ENCODE measurements around the gene NMNAT2. TPM values are rescaled to one million over a fixed set of nuclear protein-coding genes. Genes with fewer than 3 reads are reported as not detected.
A peak's percentile ranks its signal among the peaks of the same experiment; 100 is the strongest.

NMNAT2 gene
- total RNA-seq, 1 donor from 2014 or later = 2.6 TPM

DNA sequence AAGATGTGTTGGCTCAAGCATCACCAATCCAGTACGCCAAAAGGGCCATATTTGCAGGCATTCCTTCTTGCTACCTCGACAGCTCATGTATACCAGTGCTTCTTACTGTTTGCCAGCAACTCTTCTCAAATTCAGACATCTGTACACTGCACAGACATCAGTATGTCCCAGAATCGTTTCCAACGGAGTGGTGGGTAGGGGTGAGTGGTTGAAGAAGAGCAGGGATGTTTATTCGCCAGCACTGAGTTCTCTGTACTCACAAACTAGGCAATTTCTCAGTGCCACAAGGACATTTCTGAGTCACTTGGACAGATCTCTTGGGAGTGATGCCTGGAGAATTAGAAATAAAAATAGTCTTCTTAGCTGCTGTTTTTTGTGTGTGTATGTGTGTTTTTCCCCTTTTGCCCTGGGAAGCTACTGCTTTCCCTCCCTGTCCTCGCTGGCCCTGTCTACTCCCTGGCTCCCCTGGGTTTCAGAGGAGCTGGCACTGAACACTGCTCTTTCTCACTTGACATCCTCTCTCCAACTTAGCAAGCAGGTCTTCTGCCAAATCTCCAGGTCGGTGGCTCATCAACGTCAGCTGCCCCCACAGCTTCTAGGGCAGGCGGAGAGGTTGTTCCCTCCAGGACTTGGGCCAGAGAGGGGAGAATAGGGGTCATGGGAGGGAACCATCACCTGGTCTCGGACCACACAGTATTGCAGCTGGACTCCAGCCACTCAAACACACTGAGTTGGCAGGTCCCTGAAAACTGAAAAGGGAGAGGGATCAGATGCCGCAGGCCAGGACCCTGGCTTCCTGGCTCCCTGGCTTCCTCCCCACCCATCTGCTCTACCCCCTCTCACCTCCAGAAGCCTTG lies 90.5 kb downstream of the NMNAT2 start:
- ATAC-seq (peak; percentile 79), DNase-seq (ENCODE audit: low spot score) (no peak)
- intact Hi-C loops (cut with DNase I) = no loop called here

GRCh38 chr1:183323849-183324683 lies 94.1 kb downstream of the NMNAT2 start:
- ATAC-seq = no peak
- intact Hi-C loops (cut with DNase I) = no loop called here
- no peak for DNase-seq (ENCODE audit: low spot score)

- DNase-seq (ENCODE audit: low spot score) (no peak), ATAC-seq (no peak)
- intact Hi-C loops (cut with DNase I) = loop anchor here (5.0 kb wide), 1 partner anchor 37 kb away; no protein-coding TSS in a partner anchor
Observed at GRCh38 chr1:183319606-183320005, 98.6 kb downstream of the NMNAT2 start.

- no peak for DNase-seq (ENCODE audit: low spot score)
- peak; percentile 31 for ATAC-seq
- intact Hi-C loops (cut with DNase I) = loop anchor here (5.0 kb wide), 1 partner anchor 37 kb away; no protein-coding TSS in a partner anchor
Observed at GRCh38 chr1:183319051-183319450, 99.1 kb downstream of the NMNAT2 start.

GRCh38 chr1:183318433-183318832 lies 99.7 kb downstream of the NMNAT2 start:
- ATAC-seq (peak; percentile 98), DNase-seq (ENCODE audit: low spot score) (peak; percentile 85)
- intact Hi-C loops (cut with DNase I) = loop anchor here (5.0 kb wide), 1 partner anchor 36 kb away; no protein-coding TSS in a partner anchor

DNA sequence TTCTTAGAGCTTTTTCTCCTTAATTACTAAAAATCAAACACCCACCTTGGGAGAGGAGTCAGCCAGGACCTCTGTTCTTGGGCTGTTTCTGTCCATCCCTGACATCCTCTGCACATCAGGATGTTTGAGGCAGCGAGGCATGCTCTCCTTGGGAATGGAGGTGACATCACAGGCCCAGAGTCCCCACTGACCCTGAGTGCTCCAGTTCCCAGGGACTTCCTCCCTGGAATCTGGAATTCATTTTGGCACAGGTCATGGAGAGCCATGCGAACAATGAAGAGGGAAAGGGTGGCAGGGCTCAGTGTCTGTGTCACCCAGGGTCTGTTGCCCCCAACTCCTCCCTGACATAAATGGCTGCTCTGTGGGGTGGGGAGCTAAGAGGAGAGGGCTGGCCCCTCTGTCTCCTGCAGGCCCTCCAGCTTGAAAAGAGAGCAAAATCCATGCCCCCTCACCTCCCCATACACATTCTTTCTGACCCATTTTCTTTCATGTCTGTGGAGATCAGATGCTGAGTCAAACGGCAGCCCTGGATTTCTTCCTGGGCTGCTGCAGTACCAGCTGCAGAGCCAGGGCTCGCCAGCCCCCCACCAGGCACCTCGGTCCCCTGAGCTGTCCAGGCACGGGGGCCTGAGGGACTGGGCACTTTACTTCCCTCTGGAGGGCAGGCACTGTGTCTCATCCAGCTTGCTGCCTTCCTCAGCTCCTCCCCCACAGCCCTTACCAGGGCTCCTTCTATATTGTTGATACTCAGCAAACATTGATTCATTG lies 102.0 kb downstream of the NMNAT2 start:
- intact Hi-C loops (cut with DNase I) = loop anchor here (5.0 kb wide), 1 partner anchor 34 kb away; no protein-coding TSS in a partner anchor
- ATAC-seq = no peak
- DNase-seq (ENCODE audit: low spot score) = no peak

- DNase-seq (ENCODE audit: low spot score) (no peak), ATAC-seq (no peak)
- intact Hi-C loops (cut with DNase I) = no loop called here
Observed at GRCh38 chr1:183313063-183313462, 105.1 kb downstream of the NMNAT2 start.

- ATAC-seq (peak; percentile 7), DNase-seq (ENCODE audit: low spot score) (no peak)
- intact Hi-C loops (cut with DNase I) = no loop called here
Observed at GRCh38 chr1:183310753-183311479, 107.3 kb downstream of the NMNAT2 start.

- ATAC-seq (no peak), DNase-seq (ENCODE audit: low spot score) (peak; percentile 0)
- intact Hi-C loops (cut with DNase I) = no loop called here
Observed at GRCh38 chr1:183308719-183309118, 109.5 kb downstream of the NMNAT2 start.

GRCh38 chr1:183306317-183307042 lies 111.7 kb downstream of the NMNAT2 start:
- no peak for DNase-seq (ENCODE audit: low spot score)
- intact Hi-C loops (cut with DNase I) = no loop called here
- peak; percentile 74 for ATAC-seq

DNA sequence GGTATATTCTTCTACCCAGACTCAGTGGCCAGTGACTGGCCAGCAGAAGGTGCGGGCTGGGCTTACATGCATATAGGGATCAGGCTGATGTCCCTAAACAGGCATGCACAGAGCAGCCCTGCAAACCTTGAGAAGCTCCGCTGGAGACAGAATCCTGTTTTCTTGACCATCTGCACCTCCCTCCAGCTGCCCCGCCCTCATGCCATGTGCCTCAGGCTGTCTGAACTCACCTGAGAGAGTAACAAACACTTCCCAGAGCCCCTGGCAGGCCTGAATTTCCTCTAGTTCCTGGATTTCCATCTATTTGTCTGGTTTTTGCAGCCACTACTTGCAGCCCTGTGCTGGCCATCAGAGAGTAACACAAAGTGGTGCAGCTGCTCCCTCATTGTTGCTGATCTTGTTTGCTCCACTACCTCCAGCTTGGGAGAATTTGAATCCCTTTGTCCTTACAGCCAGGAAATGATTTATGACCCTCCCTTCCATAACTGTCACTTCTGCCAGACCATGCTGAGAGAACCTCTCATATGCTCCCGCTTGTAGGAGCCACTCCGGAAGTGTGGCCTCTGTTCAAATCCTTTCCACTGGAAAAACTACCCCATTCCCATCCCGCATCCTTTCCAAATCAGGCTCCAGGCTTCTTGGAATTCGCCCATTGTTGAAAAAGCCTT lies 113.6 kb downstream of the NMNAT2 start:
- intact Hi-C loops (cut with DNase I) = no loop called here
- DNase-seq (ENCODE audit: low spot score) (no peak), ATAC-seq (no peak)

GRCh38 chr1:183303901-183304300 lies 114.3 kb downstream of the NMNAT2 start:
- ATAC-seq (no peak), DNase-seq (ENCODE audit: low spot score) (no peak)
- intact Hi-C loops (cut with DNase I) = no loop called here

GRCh38 chr1:183303323-183303645 lies 114.9 kb downstream of the NMNAT2 start:
- no peak for ATAC-seq
- DNase-seq (ENCODE audit: low spot score) = no peak
- intact Hi-C loops (cut with DNase I) = no loop called here

DNA sequence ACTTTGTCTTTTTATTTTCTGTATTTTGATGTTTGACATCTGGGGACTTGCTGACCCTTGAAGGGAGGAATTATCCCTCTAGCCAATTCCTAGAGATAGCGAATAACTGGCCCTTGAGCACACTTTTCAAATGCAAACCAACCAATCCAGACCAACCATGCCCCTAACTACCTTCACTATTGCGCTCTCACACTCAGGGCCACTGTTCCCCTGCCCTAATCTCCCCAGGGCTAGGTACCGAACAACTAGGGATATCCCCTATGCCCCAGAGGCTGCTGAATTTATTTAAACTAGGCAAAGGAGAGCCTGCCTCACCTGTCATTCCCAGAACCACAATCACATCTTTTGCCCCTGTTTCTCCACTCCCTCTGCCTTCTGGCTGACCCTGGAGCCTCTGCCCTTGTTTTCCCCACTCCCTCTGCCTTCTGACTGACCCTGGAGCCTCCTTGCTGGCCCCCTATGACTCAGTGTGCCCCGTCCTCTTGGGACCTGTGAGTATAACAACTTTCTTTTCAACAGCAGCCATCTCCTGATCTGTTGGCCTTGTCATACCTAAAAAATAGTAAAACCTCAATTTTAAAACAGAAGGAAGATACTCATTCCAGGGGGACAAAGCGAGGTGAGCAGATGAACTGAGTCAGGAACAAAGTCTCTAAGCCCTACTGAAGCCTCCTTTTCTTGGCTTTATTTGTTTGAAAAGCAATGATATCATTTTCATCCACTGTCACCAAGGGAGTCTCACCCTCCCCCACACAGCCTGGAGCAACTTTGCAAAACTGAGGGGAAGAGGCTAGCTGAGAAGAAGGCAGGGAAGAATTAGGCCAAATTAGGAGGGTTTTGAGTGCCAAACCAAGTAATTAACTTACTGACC lies 115.5 kb downstream of the NMNAT2 start:
- intact Hi-C loops (cut with DNase I) = no loop called here
- ATAC-seq = peak; percentile 61
- no peak for DNase-seq (ENCODE audit: low spot score)

DNA sequence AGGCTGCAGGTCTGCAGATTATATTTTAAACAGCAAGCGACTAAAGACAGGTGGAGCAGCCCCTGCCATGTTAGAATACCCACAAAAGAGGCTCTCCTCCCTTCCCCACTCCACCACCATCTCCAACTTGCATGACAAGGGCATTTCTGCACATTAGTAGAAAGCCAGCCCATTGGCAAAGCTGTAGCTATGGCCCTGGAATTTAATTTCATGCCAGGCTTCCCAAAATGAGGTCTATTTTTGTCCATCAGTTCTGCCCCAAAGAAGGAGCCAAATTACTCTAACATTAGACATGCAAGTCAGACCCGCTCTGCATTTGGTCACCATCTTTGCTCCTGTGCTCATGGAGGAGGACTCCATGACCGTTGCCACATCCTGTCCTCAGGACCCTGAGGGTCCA lies 116.9 kb downstream of the NMNAT2 start:
- no peak for ATAC-seq
- no peak for DNase-seq (ENCODE audit: low spot score)
- intact Hi-C loops (cut with DNase I) = no loop called here

- no peak for DNase-seq (ENCODE audit: low spot score)
- intact Hi-C loops (cut with DNase I) = no loop called here
- ATAC-seq = no peak
Observed at GRCh38 chr1:183300828-183301227, 117.4 kb downstream of the NMNAT2 start.

DNA sequence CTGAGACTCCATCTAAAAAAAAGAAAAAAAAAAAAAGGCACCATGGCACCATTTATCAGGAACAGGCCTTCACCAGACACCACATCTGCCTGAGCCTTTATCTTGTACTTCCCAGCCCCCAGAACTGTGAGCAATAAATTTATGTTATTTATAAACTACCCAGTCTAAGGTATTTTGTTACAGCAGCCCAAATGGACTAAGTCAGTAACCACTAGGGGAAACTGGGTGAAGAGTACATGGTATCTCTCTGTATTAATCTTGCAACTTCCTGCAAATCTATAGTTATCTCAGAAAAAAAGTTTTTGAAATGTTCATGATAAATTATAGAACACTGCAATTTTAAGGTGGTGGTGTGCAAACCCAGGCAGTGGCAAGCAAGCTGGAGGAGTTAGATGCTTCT lies 117.8 kb downstream of the NMNAT2 start:
- intact Hi-C loops (cut with DNase I) = no loop called here
- ATAC-seq = no peak
- no peak for DNase-seq (ENCODE audit: low spot score)

Data from sciatic nerve (tissue), 2 donors.